Measurements from ENCODE around the gene COX7B.

COX7B gene

GRCh38 chrX:77935886-77936285 is 36.6 kb downstream of the COX7B start:
- no peak for TF ChIP-seq SIN3A (IDR thresholded peaks at IDR 0.05; ENCODE audit: borderline replicate concordance, insufficient read depth, low read length)
- TF ChIP-seq, protein P1, sequence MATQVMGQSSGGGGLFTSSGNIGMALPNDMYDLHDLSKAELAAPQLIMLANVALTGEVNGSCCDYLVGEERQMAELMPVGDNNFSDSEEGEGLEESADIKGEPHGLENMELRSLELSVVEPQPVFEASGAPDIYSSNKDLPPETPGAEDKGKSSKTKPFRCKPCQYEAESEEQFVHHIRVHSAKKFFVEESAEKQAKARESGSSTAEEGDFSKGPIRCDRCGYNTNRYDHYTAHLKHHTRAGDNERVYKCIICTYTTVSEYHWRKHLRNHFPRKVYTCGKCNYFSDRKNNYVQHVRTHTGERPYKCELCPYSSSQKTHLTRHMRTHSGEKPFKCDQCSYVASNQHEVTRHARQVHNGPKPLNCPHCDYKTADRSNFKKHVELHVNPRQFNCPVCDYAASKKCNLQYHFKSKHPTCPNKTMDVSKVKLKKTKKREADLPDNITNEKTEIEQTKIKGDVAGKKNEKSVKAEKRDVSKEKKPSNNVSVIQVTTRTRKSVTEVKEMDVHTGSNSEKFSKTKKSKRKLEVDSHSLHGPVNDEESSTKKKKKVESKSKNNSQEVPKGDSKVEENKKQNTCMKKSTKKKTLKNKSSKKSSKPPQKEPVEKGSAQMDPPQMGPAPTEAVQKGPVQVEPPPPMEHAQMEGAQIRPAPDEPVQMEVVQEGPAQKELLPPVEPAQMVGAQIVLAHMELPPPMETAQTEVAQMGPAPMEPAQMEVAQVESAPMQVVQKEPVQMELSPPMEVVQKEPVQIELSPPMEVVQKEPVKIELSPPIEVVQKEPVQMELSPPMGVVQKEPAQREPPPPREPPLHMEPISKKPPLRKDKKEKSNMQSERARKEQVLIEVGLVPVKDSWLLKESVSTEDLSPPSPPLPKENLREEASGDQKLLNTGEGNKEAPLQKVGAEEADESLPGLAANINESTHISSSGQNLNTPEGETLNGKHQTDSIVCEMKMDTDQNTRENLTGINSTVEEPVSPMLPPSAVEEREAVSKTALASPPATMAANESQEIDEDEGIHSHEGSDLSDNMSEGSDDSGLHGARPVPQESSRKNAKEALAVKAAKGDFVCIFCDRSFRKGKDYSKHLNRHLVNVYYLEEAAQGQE (IDR thresholded peaks at IDR 0.05; ENCODE audit: insufficient read depth in 1 of 2, low read depth in 2 of 2, low read length in 2 of 2): no peak
- TF ChIP-seq POLR2AphosphoS5 (IDR thresholded peaks at IDR 0.05; ENCODE audit: low read depth, low read length): no peak
- no peak for TF ChIP-seq TAF1 (IDR thresholded peaks at IDR 0.05; ENCODE audit: borderline replicate concordance, insufficient read depth, low read length)
- TF ChIP-seq FOXP2 (optimal IDR thresholded peaks at IDR 0.05; ENCODE audit: borderline replicate concordance, extremely low read depth, extremely low read length, insufficient read depth): no peak

GRCh38 chrX:77936299-77936698 is 37.0 kb downstream of the COX7B start:
- TF ChIP-seq TAF1 (IDR thresholded peaks at IDR 0.05; ENCODE audit: borderline replicate concordance, insufficient read depth, low read length) (no peak), POLR2AphosphoS5 (IDR thresholded peaks at IDR 0.05; ENCODE audit: low read depth, low read length) (no peak)

GRCh38 chrX:77937291-77937690 is 38.0 kb downstream of the COX7B start:
- TF ChIP-seq, protein P1 (IDR thresholded peaks at IDR 0.05; ENCODE audit: insufficient read depth in 1 of 2, low read depth in 2 of 2, low read length in 2 of 2): no peak
- TF ChIP-seq SIN3A (IDR thresholded peaks at IDR 0.05; ENCODE audit: borderline replicate concordance, insufficient read depth, low read length): no peak
- TF ChIP-seq FOXP2 (optimal IDR thresholded peaks at IDR 0.05; ENCODE audit: borderline replicate concordance, extremely low read depth, extremely low read length, insufficient read depth): no peak
- no peak for TF ChIP-seq POLR2AphosphoS5 (IDR thresholded peaks at IDR 0.05; ENCODE audit: low read depth, low read length)
- no peak for TF ChIP-seq TAF1 (IDR thresholded peaks at IDR 0.05; ENCODE audit: borderline replicate concordance, insufficient read depth, low read length)

DNA sequence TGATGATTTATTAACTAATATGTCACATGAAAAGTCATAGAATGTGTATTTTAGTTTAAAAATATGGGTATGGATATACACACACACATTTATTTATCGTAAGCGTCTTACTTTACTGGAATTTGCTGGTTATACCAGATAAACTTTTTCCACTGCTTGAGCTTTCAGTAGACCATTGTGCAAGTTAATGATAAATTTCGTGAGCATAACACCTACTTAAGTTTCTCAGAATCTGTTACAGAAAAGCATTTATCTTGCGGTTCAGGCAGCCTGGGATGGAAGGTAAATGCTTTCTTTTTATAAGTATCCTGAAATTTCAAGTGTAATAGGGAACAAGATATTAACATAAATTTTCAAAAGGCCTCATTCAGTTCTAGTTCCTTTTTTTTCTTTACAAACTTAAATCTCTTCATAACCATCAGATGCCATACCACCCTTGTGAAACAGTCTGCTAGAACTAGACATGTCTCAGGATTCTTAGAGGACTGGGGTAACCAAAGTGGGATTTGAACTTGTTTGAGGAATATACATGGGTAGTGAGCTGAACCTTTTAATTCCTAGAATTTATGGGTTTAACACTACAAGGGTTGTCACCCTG is 38.9 kb downstream of the COX7B start:
- TF ChIP-seq TAF1 (IDR thresholded peaks at IDR 0.05; ENCODE audit: borderline replicate concordance, insufficient read depth, low read length) (no peak), SIN3A (IDR thresholded peaks at IDR 0.05; ENCODE audit: borderline replicate concordance, insufficient read depth, low read length) (no peak), FOXP2 (optimal IDR thresholded peaks at IDR 0.05; ENCODE audit: borderline replicate concordance, extremely low read depth, extremely low read length, insufficient read depth) (no peak), POLR2AphosphoS5 (IDR thresholded peaks at IDR 0.05; ENCODE audit: low read depth, low read length) (no peak)
- TF ChIP-seq, protein P1 (IDR thresholded peaks at IDR 0.05; ENCODE audit: insufficient read depth in 1 of 2, low read depth in 2 of 2, low read length in 2 of 2): no peak

- TF ChIP-seq, protein P1 (IDR thresholded peaks at IDR 0.05; ENCODE audit: insufficient read depth in 1 of 2, low read depth in 2 of 2, low read length in 2 of 2): no peak
Measured at GRCh38 chrX:77945910-77946545, 46.8 kb downstream of the COX7B start.

Data from PFSK-1 (cell line).